IMR-90 (cell line): Measurements from ENCODE around the gene UBN1. TPM values are rescaled to one million over a fixed set of nuclear protein-coding genes. Genes with fewer than 3 reads are reported as not detected.

Experiments used
- ATAC-seq: fragments of 200-7000 bp; cut with Tn5 transposase; 2 replicates; pipeline ENCODE4 v1.9.1; 2020; ENCODE audit warnings: low read depth, mild to moderate bottlenecking, moderate library complexity
- BruUV-seq: library from RNA; stranded (reverse); fragments of 400-500 nt; replicated peaks from 2 replicates; lab custom pipeline; 2021; lab: Mats Ljungman, UMichigan
- CTCF ChIA-PET: fragments of 300-600 bp; formaldehyde crosslinking; extraction: SDS; loops from one replicate; lab custom pipeline; 2021; ENCODE audit warnings: antibody characterized with exemption; lab: Yijun Ruan, JAX
- POLR2A ChIA-PET: fragments of 300-600 bp; sonication (Branson Sonifier 250); formaldehyde crosslinking; loops from one replicate; lab custom pipeline; 2022; ENCODE audit warnings: antibody characterized with exemption; ENCODE audit not compliant: unreplicated experiment; lab: Charles Lee
- DNase-seq: peaks from one replicate; pipeline ENCODE4 v3.0.0; 2013
- H2AFZ ChIP-seq: replicated peaks from 2 replicates; pipeline ENCODE3; 2013; ENCODE audit warnings: low read length, mild to moderate bottlenecking; ENCODE audit not compliant: poor library complexity
- H2AK5ac ChIP-seq: 2 replicates; pipeline ENCODE4 v1.6.1; 2013; ENCODE audit warnings: low read depth, low read length, inconsistent platforms
- H2AK9ac ChIP-seq: replicated peaks from 2 replicates; pipeline ENCODE3; 2013; ENCODE audit warnings: mild to moderate bottlenecking, low read depth, low read length, moderate library complexity; ENCODE audit not compliant: poor library complexity
- H2BK120ac ChIP-seq: 2 replicates; pipeline ENCODE4 v1.6.1; 2013; ENCODE audit warnings: low read depth, low read length, inconsistent platforms
- H2BK15ac ChIP-seq: 3 replicates; pipeline ENCODE4 v1.6.1; 2013; ENCODE audit warnings: low read depth, low read length, inconsistent platforms
- H2BK20ac ChIP-seq: 2 replicates; pipeline ENCODE4 v1.6.1; 2013; ENCODE audit warnings: low read depth, mild to moderate bottlenecking, inconsistent platforms, low read length, moderate library complexity
- H2BK5ac ChIP-seq: 2 replicates; pipeline ENCODE4 v1.6.1; 2013; ENCODE audit warnings: mild to moderate bottlenecking, low read depth, low read length, inconsistent platforms; ENCODE audit not compliant: poor library complexity, severe bottlenecking
- H3K14ac ChIP-seq: replicated peaks from 2 replicates; pipeline ENCODE4 v1.6.1; 2013; ENCODE audit warnings: low read depth, low read length, inconsistent platforms
- H3K18ac ChIP-seq: 2 replicates; pipeline ENCODE4 v1.6.1; 2013; ENCODE audit warnings: low read depth, low read length, control low read depth
- H3K23ac ChIP-seq: 2 replicates; pipeline ENCODE4 v1.6.1; 2013; ENCODE audit warnings: low read depth, low read length, inconsistent platforms
- H3K27ac ChIP-seq: 2 replicates; pipeline ENCODE4 v1.5.1; 2013; ENCODE audit warnings: mild to moderate bottlenecking, control low read depth, low read length; ENCODE audit not compliant: insufficient read depth
- H3K27me3 ChIP-seq: 2 replicates; pipeline ENCODE4 v1.6.1; 2013; ENCODE audit warnings: low read length; ENCODE audit not compliant: control insufficient read depth, insufficient read depth
- H3K36me3 ChIP-seq: 2 replicates; pipeline ENCODE4 v1.6.1; 2013; ENCODE audit warnings: low read length, mixed read lengths; ENCODE audit not compliant: control insufficient read depth, insufficient read depth
- H3K4ac ChIP-seq: 2 replicates; pipeline ENCODE4 v1.6.1; 2013; ENCODE audit warnings: low read depth, low read length, inconsistent platforms
- H3K4me1 ChIP-seq: 2 replicates; pipeline ENCODE4 v1.6.1; 2013; ENCODE audit warnings: low read length, mixed read lengths; ENCODE audit not compliant: control insufficient read depth, insufficient read depth
- H3K4me2 ChIP-seq: 2 replicates; pipeline ENCODE4 v1.6.1; 2013; ENCODE audit warnings: low read depth, mild to moderate bottlenecking, control low read depth, low read length, moderate library complexity
- H3K4me3 ChIP-seq: 2 replicates; pipeline ENCODE4 v1.5.1; 2013; ENCODE audit warnings: low read depth, mild to moderate bottlenecking, control low read depth, low read length, moderate library complexity; ENCODE audit not compliant: insufficient read depth
- H3K56ac ChIP-seq: 2 replicates; pipeline ENCODE4 v1.6.1; 2013; ENCODE audit warnings: low read length, inconsistent platforms; ENCODE audit not compliant: insufficient read depth; ENCODE audit errors: extremely low read depth
- H3K79me1 ChIP-seq, 2 experiments: 2 replicates each; pipeline ENCODE4 v1.6.1; 2013; ENCODE audit warnings: low read length in 2 of 2, inconsistent platforms in 1 of 2, low read depth in 1 of 2
- H3K9ac ChIP-seq: 2 replicates; pipeline ENCODE4 v1.6.1; 2013; ENCODE audit warnings: low read depth, low read length, control low read depth
- H3K9me1 ChIP-seq: 2 replicates; pipeline ENCODE4 v1.6.1; 2013; ENCODE audit warnings: low read length, inconsistent platforms; ENCODE audit not compliant: insufficient read depth
- H3K9me3 ChIP-seq: 2 replicates; pipeline ENCODE4 v1.6.1; 2013; ENCODE audit warnings: low read length; ENCODE audit not compliant: control insufficient read depth, insufficient read depth
- H4K20me1 ChIP-seq: 2 replicates; pipeline ENCODE4 v1.6.1; 2013; ENCODE audit warnings: low read length, inconsistent platforms; ENCODE audit not compliant: insufficient read depth
- H4K5ac ChIP-seq: 2 replicates; pipeline ENCODE4 v1.6.1; 2013; ENCODE audit warnings: mild to moderate bottlenecking, low read depth, low read length, control low read depth
- H4K8ac ChIP-seq, 2 experiments: 2 replicates each; pipeline ENCODE4 v1.6.1; 2013; ENCODE audit warnings: low read depth in 2 of 2, low read length in 2 of 2, control low read depth in 1 of 2, inconsistent platforms in 1 of 2
- H4K91ac ChIP-seq: 2 replicates; pipeline ENCODE4 v1.6.1; 2013; ENCODE audit warnings: low read depth, low read length, inconsistent platforms; ENCODE audit not compliant: insufficient read depth
- MAFK ChIP-seq: IDR thresholded peaks from 2 replicates; pipeline ENCODE4 v1.6.1; 2012; ENCODE audit warnings: low read depth, low read length, improper control_type of control experiment
- RCOR1 ChIP-seq: IDR thresholded peaks from 2 replicates; pipeline ENCODE4 v1.6.1; 2012; ENCODE audit warnings: mild to moderate bottlenecking, low read length, improper control_type of control experiment; ENCODE audit not compliant: insufficient replicate concordance
- WGBS, 2 experiments: methylation state at CpG; one replicate each; pipeline versions ENCODE4 v1.1.5 to v1.1.7; 2013; ENCODE audit warnings: missing lambda C conversion rate in 2 of 2; ENCODE audit not compliant: insufficient read length in 1 of 2; ENCODE audit errors: extremely low coverage in 2 of 2; 5-methylcytosine and 5-hydroxymethylcytosine counted together
- dilution Hi-C: fragments of 300-500 bp; cut with HindIII; formaldehyde crosslinking; loops from one replicate; pipeline ENCODE4 v1.14.3; 2018; ENCODE audit warnings: low sequenced_read_pairs; ENCODE audit not compliant: unreplicated experiment
- in situ Hi-C: fragments of 300-500 bp; cut with MboI; formaldehyde crosslinking; loops from 3 replicates; pipeline ENCODE4 v1.14.3; 2019; ENCODE audit warnings: low sequenced_read_pairs, inconsistent platforms, mixed read lengths
- intact Hi-C: fragments of 100-400 bp; cut with micrococcal nuclease; formaldehyde crosslinking; loops from 2 replicates; pipeline ENCODE4 v1.10.0; 2022
- polyA plus RNA-seq, 3 experiments: library from polyadenylated mRNA; depleted of rRNA; stranded (reverse); fragments of >200 nt; gene quantifications; 2 replicates each; pipeline ENCODE4 v1.2.3, GENCODE V29; 2012; ENCODE audit warnings: low replicate concordance in 1 of 3
- total RNA-seq: library from RNA; depleted of rRNA; stranded (reverse); fragments of >200 nt; gene quantifications from 2 replicates; pipeline ENCODE4 v1.2.3, GENCODE V29; 2012

Gene UBN1
- total and polyA plus RNA-seq, 2 of the 4 experiments (the other 2 are of a cell fraction), result 5.7 to 16.3 TPM

DNA sequence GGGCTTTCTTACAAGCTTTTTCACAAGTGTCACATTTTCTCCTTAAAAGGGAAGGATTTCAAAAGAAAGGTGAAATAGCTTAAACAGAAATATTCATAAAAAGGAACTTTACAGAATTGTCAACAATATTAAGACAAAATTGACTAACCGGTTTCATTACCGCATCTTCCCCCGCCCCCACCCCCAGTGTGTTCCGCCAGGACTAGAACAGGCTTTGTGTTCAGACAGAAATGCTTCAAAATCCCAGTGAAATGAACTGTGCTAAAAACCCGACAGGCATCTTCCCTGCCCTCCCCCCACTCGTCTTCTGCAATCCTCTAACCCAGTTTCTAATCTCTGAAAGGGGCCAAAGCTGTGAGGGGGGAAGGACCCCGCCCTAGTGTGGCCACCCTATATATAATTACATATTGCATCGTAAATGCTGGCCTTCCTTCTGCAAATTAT lies 43.9 kb upstream of the UBN1 start:
- in situ Hi-C loops (no loop called here), dilution Hi-C loops (no loop called here), intact Hi-C loops (loop anchor here (2.0 to 5.0 kb wide), 2 partner anchors 36 to 153 kb away; partner anchors contain the start of gene ZNF500)
- BruUV-seq, result no TSS peak
- no peak for TF ChIP-seq MAFK
- TF ChIP-seq RCOR1, result no peak
- no peaks in the 10 kb centered on the region for H3K9me3 ChIP-seq
- no peak overlapping the region for H2BK5ac ChIP-seq
- H4K8ac ChIP-seq, result no peak overlapping the region
- no peak overlapping the region for H2AK9ac ChIP-seq
- ATAC-seq (no peak), DNase-seq (no peak)
- no peak overlapping the region for H4K91ac ChIP-seq
- no peak overlapping the region for H3K56ac ChIP-seq
- H4K20me1 ChIP-seq, result no peaks in the 10 kb centered on the region; the same call in 1 of the 2 replicates
- no peak overlapping the region for H2BK15ac ChIP-seq
- no peak overlapping the region for H3K23ac ChIP-seq
- H3K36me3 ChIP-seq, result peaks cover 28% of the 10 kb centered on the region
- H3K79me1 ChIP-seq, result peaks cover 0 to 7% of the 10 kb centered on the region in 2 experiments; a peak in 2 of 4 replicates
- no peaks in the 10 kb centered on the region for H3K9me1 ChIP-seq
- no peak overlapping the region for H2BK120ac ChIP-seq
- no peak overlapping the region for H3K9ac ChIP-seq
- 56% methylated on average over 3 of the region's 8 CpGs; no CpG with 5 or more reads in 1 of the 2 experiments for WGBS, 2 experiments
- no peak overlapping the region for H2AK5ac ChIP-seq
- H4K5ac ChIP-seq, result no peak overlapping the region
- peaks cover 5% of the 10 kb centered on the region; the same call in 1 of the 2 replicates for H3K4me1 ChIP-seq
- no peak overlapping the region for H2BK20ac ChIP-seq
- no peak overlapping the region for H3K4ac ChIP-seq
- H3K14ac ChIP-seq, result no peak overlapping the region
- no peaks in the 10 kb centered on the region for H3K27me3 ChIP-seq
- H3K4me2 ChIP-seq, result no peak overlapping the region; the same call in 1 of the 2 replicates
- POLR2A ChIA-PET, result interaction anchor here (0.6 to 0.7 kb wide), 2 partner anchors 31 to 33 kb away, joined by 3 to 12 read pairs; no protein-coding TSS in a partner anchor
- no peak overlapping the region for H3K18ac ChIP-seq
- no peak overlapping the region for H2AFZ ChIP-seq
- no peak overlapping the region for H3K4me3 ChIP-seq
- H3K27ac ChIP-seq, result no peak overlapping the region
- CTCF ChIA-PET, result no interaction called here
